Measurements from ENCODE around the gene CEMP1.
A peak's percentile ranks its signal among the peaks of the same experiment; 100 is the strongest.
"Not testable (repeated sequence)": the region's sequence is repeated elsewhere in the genome, so short reads cannot be mapped to it uniquely, and the experiment has no call there.

Gene CEMP1

GRCh38 chr16:2531371-2531695 is at the start of gene CEMP1:
Gene CEMP1 (minus strand): TSS chr16:2531408. CDS start chr16:2531073, 335 bp downstream.
- no peak for DNase-seq (ENCODE audit: low read depth in 2 of 2)

DNA sequence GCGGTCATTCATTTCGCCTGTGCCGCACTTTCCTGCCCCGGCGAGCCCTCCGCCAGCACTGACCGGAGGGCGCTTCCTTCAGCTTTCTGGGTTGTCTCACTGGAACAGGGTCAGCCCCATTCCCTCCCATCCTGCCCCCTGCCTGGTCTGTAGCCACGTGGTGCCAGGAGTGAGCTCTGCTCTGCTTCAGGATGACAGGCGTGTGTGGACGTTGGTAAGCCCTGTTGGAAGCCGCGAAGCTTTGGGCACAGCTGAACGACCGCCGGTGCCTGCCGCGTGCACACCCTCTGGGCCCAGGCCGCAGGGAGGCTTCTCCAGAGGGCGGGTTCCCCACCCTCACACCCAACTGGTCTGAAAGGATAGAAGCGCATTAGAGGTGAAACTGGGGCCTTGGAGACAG is 49.6 kb upstream of the CEMP1 start:
- DNase-seq (ENCODE audit: low read depth in 2 of 2) = not testable (repeated sequence)

GRCh38 chr16:2580143-2580542 is 48.9 kb upstream of the CEMP1 start:
- DNase-seq (ENCODE audit: low read depth in 2 of 2) = not testable (repeated sequence)

DNA sequence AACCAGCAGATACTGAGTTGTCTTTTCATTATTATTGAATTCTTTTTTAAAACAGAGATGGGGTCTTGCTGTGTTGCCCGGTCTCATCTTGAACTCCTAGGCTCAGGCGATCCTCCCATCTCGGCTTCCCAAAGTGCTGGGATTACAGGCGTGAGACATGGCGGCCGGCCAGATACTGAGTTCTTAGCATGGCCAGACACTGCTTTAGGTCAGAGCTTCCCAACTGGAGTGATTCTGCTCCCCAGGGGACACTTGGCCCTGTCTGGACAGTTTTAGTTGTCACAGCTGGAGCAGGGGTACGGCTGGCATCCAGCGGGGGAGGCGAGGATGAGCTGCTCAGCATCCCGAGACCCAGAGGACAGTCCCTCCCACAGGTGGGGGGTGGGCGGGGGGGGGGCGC is 47.7 kb upstream of the CEMP1 start:
- DNase-seq (ENCODE audit: low read depth in 2 of 2) = not testable (repeated sequence)

GRCh38 chr16:2577044-2577443 is 45.8 kb upstream of the CEMP1 start:
- DNase-seq (ENCODE audit: low read depth in 2 of 2) = not testable (repeated sequence)

GRCh38 chr16:2575839-2576238 is 44.6 kb upstream of the CEMP1 start:
- DNase-seq (ENCODE audit: low read depth in 2 of 2) = not testable (repeated sequence)

DNA sequence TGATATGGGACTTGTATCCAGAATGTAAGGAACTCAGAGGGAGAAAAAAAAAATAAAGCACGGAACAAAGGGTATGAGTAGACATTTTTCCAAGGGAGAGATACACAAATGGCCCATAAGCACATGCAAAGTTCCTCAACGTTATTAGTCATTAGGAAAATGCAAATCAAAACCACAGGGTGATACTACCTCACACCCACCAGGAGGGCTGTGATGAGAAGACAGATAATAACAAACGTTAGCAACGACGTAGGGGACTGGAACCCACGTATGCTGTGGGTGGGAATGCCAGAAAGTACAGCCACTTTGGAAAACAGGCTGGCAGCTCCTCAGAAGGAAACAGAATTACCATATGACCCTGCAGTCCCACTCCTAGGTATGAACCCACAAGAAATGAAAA is 41.5 kb upstream of the CEMP1 start:
- DNase-seq (ENCODE audit: low read depth in 2 of 2) = not testable (repeated sequence)

DNA sequence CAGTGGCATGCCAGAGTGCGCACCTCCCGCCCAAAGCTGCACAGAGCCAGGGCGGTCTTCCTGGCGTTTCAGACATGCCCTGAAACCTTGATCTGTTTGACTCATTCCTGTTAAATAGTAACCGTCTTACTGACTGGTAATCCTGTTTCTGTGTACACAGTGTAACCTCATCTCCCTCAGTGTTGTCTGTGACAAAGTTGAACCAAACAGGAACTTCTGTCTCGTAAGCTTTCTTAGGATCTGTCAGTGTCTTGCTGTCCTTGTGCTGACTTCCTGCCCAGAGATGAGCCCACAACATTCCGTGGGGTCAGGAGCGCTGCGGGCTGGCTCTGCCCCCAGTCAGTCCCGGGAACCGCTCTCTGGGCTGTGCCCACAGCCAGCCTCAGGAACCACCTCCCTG is 37.4 kb upstream of the CEMP1 start:
- not testable (repeated sequence) for DNase-seq (ENCODE audit: low read depth in 2 of 2)

DNA sequence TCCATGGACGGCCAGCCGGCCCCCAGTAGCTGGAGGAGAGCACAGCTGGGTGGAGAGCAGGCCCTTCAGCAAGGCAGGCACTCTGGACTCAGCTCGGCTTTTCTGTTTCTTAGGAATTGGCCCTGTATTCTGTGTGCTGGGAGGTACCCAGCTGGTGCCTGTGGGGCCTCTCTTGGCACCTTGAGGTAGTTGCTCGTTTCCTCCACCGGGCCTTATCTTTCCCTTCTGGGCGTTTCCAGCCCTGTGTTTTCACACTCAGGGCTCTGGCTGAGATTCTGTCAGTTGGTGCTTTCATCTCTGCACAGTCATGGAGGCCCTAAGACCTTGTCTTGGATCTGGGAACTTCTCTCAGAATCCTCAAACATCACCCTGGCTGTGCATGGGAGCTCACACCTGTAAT is 36.3 kb upstream of the CEMP1 start:
- not testable (repeated sequence) for DNase-seq (ENCODE audit: low read depth in 2 of 2)

GRCh38 chr16:2560798-2561133 is 29.6 kb upstream of the CEMP1 start:
- not testable (repeated sequence) for DNase-seq (ENCODE audit: low read depth in 2 of 2)

DNA sequence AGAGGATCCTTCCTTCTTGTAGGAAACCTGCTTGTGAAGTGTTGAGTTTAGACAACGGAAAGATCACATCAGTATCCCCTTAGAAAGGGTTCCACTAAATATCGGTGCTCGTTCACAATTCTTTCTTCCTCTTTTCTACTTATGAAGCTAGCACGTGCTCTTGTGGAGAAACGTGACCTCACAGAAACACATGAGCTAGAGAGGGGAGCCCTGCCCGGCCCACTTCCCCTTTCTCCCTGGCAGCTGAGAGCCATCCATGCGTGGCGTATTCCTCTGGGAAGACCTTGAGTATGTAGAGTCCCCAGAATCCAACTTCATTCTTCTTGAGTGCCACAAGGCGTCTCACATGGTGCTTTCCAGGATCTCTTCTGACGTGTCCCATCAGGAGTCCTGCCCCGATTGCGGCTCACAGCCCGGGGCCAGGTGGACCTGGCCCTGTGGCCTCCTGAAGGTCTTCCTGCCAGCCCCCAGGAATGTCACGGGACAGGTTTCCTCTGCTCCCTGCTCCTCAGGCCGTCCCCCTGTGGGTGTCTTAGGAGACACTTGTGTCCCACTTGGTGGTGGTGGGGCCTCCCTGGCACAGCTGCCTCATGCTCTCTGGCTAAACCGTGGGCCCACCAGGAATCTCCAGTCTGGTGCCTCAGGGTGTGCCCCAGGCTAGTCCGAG is 29.1 kb upstream of the CEMP1 start:
- DNase-seq (ENCODE audit: low read depth in 2 of 2) = not testable (repeated sequence)

DNA sequence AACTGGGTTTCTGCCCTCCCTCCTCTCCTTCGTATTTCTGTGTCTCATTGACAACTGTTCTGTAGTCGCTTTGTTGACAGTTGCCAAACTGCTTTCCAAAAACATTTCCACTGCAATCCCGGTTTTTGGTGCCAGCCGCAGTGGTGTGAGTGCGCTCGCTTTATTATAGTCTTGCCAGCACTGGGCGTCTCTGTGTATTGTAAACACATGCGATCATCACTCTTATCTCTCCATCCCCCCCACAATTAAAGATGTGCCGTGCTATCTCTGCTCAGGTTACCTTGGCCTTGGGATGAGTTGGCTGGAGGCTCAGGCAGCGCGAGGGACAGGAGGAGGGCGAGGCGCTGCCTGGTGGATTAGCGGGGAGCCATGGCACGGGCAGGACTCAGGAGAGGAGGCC is 25.9 kb upstream of the CEMP1 start:
- not testable (repeated sequence) for DNase-seq (ENCODE audit: low read depth in 2 of 2)

DNA sequence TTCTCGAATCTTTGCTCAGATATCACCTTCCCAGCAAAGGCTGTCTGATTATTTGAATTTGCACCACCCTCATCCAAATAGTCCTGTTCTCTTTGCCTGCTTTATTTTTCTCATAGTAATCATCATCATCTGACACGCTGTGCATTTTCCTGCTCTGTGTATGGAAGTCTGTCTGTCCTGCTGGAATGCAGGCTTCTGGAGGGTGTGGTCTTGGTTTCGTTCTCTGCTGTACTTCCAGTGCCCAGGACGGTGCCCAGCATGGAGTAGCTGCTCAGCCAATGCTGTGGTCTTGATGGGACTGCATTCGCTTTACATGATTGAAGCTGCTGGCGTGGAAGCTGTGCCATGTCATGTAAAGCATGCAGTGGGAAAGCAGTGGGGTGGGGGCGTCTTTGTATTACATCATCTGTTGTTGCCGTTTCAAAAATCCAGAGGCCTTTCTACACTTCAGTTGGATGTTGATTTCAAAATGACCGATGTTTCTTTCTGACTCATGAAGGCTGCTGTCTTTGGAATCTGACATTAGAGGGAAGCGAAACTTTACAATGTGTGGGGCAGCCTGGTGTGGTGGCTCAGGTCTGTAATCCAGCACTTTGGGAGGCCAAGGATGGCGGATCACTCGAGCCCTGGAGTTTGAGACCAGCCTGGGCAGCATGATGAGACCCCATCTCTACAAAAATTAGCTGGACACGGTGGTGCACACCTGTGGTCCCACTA is 23.7 kb upstream of the CEMP1 start:
- DNase-seq (ENCODE audit: low read depth in 2 of 2) = not testable (repeated sequence)

DNA sequence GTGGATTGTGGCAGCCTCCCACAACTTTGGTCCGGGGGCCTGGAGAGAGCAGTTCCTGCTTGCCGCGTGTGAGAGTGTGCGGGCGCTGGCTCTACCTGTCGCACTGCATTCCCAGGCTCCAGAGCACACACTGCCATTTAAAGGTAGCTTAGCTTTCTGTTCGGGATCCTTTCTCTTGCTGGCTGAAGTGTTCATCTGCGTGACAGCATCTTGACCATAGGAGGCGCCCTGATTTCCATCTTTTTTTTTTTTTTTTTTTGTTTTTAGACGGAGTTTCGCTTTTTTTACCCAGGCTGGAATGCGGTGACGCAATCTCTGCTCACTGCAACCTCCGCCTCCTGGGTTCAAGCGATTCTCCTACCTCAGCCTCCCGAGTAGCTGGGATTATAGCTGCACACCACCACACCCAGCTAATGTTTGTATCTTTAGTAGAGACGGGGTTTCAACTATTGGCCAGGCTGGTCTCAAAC is 20.2 kb upstream of the CEMP1 start:
- DNase-seq (ENCODE audit: low read depth in 2 of 2) = not testable (repeated sequence)

GRCh38 chr16:2550283-2550878 is 19.2 kb upstream of the CEMP1 start:
- not testable (repeated sequence) for DNase-seq (ENCODE audit: low read depth in 2 of 2)

- DNase-seq (ENCODE audit: low read depth in 2 of 2) = not testable (repeated sequence)
Observed at GRCh38 chr16:2543771-2544170, 12.6 kb upstream of the CEMP1 start.

DNA sequence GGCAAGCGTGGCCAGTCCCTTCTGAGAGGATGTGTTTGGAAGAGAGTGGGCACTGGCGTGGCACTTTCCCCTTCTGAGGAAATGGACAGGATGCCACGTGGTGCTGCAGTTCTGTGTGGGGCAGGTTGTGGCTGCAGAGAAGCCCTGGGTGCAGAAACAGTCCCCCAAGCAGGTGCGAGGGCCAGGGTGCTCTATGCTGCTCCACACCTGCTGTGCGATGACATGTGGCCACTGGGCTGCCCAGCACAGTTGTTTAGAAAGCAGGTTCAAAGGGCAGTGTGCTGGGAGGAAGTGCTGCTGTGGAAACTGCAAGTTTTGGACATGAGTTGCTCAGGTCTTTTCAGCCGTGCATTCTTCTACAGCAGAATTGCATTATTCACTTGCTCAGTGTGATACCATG is 10.2 kb upstream of the CEMP1 start:
- not testable (repeated sequence) for DNase-seq (ENCODE audit: low read depth in 2 of 2)

DNA sequence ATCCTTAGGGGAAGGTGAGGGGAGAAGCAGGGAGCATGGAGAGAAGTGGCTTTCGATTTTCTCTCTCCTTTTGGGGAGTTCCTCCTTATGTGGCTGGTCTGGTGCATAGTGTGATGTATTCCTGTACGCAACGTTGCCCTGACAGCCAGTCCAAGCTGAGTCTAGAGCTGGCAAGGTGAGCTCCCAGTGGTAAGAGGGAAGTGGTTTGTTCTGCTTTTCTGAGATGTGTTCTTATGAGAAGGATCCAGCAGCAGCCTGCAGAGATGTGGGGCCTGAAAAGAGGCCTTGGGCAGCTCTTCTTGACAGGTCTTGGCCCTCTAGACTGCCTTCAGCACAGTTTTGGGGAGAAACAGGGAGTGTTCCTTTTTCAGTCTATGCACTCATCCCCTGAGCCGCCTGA is 9.7 kb upstream of the CEMP1 start:
- DNase-seq (ENCODE audit: low read depth in 2 of 2) = not testable (repeated sequence)

- not testable (repeated sequence) for DNase-seq (ENCODE audit: low read depth in 2 of 2)
Observed at GRCh38 chr16:2539845-2540458, 8.7 kb upstream of the CEMP1 start.

DNA sequence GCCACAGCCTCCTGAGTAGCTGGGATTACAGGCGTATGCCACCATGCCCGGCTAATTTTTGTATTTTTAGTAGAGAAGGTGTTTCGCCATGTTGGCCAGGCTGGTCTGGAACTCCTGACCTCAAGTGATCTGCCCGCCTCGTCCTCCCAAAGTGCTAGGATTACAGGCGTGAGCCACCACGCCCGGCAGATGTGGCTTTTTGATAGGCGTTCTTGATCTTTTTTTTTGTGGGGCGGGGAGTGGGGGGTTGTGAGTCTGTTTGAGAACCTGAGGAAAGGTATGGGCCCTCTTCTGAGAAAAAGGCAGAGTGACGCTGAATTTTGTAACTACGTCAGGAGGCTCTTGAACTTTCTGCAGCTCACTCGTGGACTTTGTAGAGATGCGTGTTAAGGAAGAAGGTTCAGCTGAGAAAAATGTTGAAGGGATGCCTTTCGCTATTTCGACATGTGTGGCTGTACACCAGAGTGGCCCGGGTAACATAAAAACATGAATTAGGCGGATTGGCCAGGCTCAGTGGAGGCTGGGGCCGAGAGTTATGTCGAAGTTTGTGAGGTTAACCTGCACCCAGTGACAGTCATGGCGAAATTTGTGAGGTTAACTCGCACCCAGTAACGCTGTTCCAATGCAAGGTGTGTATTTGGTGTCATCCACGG is 8.1 kb upstream of the CEMP1 start:
- not testable (repeated sequence) for DNase-seq (ENCODE audit: low read depth in 2 of 2)

DNA sequence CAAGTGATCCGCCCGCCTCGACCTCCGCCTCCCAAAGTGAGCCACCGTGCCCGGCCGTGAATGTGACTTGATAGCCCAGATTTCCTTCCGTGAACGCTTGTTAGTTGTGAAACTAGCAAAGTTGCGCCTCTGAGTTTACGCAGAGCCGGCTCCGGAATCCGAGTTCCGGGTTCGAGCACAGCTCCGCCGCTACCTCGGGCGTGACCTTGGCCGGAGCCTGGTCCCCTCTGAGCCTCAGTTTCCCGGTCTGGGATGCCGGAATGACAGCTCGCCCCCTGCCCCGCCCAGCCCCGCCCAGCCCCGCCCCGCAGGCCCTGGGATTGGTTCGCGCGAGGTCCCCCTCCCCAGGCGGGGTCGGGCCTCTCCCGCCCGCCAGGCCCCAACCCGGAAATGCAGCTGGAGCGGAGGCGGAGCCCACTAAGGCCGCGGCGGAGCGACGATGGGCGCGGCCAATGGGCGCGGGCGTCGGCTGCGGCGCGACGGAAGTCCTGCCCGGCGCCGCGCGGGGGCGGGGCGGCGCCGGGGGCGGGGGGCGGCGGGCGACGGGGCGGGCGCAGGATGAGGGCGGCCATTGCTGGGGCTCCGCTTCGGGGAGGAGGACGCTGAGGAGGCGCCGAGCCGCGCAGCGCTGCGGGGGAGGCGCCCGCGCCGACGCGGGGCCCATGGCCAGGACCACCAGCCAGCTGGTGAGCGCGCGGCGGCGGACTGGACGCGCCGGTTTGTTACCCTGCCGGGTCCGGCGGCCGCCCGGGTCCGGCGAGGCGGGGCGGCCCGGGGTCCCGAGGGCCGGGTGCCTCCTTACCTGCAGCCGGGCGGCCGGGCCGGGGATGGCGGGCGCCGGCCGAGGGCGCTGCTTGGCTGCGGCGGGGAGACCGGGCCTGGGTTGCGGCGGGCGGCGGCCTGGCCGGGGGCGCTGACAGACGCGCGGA is 6.5 kb upstream of the CEMP1 start, which contains the start of gene PDPK1:
PDPK1 (plus strand) TSS at position 571 of the 929 bp plus-strand sequence; CDS start at position 663, 92 bp downstream.
- peak; percentile 87 to 88 for DNase-seq (ENCODE audit: low read depth in 2 of 2)
